22Rv1 (cell line): ENCODE measurements around the gene RNF150.

ENCODE experiments used
- ZFX ChIP-seq: fragments of 450-650 bp; IDR thresholded peaks from 2 replicates; pipeline ENCODE4 v1.6.1; 2017; ENCODE audit warnings: antibody characterized with exemption, borderline replicate concordance
- TF ChIP-seq, protein P1 (sequence below): fragments of 450-650 bp; IDR thresholded peaks from 2 replicates; pipeline ENCODE4 v1.5.1; 2017; ENCODE audit warnings: mild to moderate bottlenecking

DNA sequence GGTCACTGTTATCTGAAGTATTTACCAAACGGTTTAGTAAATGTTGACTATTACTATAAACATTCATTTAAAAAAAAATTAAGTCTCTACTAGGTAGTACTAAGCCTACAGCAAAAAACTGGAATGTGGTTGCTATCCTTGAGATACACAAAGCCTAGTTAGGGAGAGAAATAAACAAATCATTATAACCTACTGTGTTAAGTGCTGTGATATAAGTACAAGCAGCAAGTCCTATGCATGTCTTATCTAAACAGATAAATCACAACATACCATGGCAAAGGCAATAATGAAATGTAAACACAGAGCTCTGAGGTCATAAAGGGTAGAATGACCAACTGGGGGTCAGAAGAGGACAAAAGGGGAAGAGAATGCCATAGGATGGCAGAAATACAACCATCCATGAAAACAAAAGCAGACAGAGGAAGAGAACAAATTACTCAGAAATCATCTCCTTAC is 92.2 kb downstream of the RNF150 start:
- TF ChIP-seq, protein P1, sequence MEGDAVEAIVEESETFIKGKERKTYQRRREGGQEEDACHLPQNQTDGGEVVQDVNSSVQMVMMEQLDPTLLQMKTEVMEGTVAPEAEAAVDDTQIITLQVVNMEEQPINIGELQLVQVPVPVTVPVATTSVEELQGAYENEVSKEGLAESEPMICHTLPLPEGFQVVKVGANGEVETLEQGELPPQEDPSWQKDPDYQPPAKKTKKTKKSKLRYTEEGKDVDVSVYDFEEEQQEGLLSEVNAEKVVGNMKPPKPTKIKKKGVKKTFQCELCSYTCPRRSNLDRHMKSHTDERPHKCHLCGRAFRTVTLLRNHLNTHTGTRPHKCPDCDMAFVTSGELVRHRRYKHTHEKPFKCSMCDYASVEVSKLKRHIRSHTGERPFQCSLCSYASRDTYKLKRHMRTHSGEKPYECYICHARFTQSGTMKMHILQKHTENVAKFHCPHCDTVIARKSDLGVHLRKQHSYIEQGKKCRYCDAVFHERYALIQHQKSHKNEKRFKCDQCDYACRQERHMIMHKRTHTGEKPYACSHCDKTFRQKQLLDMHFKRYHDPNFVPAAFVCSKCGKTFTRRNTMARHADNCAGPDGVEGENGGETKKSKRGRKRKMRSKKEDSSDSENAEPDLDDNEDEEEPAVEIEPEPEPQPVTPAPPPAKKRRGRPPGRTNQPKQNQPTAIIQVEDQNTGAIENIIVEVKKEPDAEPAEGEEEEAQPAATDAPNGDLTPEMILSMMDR, result no peak
- TF ChIP-seq ZFX, result no peak
